GM20000 (cell line): Measurements from ENCODE around the gene SFSWAP.
"Not testable (repeated sequence)": the region's sequence is repeated elsewhere in the genome, so short reads cannot be mapped to it uniquely, and the experiment has no call there.

Experiments used
- DNase-seq: peaks from one replicate; pipeline ENCODE4 v3.0.0; 2012; ENCODE audit warnings: low spot score
- TF ChIP-seq, protein P1 (sequence below): IDR thresholded peaks from 2 replicates; pipeline ENCODE4 v1.5.1; 2012; ENCODE audit warnings: mild to moderate bottlenecking, control low read depth; ENCODE audit errors: extremely low read depth, missing control alignments

Gene SFSWAP

DNA sequence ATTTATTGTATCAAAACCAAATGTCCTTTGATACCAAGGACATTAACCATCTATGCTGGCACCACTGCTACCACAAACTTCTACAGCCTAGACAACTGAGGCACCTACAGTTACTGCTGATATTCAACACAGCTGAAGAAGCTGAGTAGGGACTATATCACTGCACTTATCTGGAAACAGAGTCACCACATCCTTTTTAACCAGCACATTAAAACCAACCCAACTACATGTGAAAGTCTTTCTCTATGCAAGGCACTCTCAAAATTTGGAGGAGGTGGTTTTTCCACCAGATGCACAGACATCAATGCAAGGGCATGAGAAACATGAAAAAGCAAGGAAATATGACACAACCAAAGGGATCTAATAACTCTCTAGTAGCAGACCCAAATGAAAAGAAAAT lies 7.7 kb upstream of the SFSWAP start:
- TF ChIP-seq, protein P1, sequence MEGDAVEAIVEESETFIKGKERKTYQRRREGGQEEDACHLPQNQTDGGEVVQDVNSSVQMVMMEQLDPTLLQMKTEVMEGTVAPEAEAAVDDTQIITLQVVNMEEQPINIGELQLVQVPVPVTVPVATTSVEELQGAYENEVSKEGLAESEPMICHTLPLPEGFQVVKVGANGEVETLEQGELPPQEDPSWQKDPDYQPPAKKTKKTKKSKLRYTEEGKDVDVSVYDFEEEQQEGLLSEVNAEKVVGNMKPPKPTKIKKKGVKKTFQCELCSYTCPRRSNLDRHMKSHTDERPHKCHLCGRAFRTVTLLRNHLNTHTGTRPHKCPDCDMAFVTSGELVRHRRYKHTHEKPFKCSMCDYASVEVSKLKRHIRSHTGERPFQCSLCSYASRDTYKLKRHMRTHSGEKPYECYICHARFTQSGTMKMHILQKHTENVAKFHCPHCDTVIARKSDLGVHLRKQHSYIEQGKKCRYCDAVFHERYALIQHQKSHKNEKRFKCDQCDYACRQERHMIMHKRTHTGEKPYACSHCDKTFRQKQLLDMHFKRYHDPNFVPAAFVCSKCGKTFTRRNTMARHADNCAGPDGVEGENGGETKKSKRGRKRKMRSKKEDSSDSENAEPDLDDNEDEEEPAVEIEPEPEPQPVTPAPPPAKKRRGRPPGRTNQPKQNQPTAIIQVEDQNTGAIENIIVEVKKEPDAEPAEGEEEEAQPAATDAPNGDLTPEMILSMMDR: no peak
- no peak for DNase-seq

DNA sequence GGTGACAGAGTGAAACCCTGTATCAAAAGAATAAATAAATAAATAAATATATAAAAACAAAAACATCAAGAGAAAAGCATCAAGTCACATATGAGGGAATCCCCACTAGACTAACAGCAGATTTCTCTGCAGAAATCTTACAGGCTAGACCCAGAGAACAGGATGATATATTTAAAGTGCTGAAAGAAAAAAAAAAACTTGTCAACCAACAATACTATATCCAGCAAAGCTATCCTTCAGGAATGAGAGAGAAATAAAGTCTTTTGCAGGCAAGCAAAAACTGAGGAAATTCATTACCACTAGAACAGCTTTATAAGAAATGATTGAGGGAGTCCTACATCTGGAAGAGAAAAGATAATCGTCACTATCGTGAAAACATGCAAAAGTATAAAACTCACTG lies 6.4 kb upstream of the SFSWAP start:
- no peak for DNase-seq
- TF ChIP-seq, protein P1: no peak

DNA sequence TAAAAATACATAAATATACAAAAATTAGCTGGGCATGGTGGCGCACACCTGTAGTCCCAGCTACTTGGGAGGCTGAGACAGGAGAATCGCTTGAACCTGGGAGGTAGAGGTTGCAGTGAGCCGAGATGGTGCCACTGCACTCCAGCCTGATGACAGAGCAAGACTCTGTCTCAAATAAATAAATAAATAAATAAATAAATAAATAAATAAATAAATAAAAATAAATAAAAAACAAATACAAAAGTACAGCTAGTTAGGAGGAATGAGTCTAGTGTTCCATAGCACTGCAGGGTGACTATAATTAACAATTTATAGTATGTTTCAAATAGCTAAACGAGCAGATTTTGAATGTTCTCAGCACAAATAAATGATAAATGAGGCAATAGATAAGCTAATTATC lies 4.2 kb upstream of the SFSWAP start:
- DNase-seq: not testable (repeated sequence)

DNA sequence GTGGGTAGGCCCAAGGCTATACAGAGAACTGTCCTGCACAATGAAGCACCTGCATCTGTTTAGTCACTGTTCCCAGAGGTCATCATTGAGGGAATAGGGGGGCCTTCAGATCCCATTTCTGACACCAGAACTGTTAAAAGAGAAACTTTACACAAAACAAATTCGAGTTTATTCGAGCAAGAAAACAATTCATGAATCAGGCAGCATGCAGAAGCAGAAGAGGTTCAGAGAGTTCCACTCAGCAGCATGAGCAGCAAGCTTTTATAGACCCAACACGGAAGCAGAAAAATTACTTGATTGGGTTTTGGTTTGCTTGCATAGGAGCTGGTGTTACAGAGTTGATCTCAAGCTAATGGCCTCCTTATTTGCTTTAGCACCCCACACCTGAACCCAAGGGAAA lies 1.7 kb upstream of the SFSWAP start:
- DNase-seq: no peak

DNA sequence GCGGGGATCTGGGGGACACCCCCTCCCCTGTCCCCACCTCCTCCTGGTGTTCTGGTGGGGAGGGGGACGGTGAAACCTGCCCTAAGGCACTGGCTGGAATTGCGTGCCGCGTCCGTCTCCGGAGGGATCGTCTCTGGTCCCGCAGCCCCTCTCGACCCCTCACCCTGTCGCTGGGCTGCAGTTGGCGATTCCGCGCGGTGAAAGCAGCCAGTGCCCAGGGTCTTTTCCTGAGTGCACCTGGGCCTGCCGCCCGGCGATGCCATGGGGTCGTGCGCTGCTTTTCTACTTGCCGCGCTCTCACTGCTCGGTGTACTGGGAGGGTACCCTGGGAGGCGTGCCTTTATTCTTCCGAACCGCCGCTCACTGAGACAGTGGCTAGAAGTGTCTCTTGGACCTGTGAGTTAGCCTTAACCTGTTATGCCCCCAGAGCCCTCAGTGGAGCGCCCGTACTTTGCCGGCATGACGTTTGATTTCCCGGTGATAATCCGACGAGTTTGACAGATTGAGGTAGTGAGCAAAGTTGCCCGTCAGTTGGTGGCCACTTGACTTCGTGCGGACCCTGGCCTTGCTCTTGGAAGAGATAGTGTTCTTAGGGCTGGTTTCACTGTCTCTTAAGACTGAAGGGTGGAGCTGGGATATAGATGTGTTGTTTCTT lies 788 bp downstream of the SFSWAP start:
- DNase-seq: no peak
- TF ChIP-seq, protein P1: no peak

More for the DNA sequence above, 1.7 kb upstream of the SFSWAP start:
- TF ChIP-seq, protein P1: no peak

DNA sequence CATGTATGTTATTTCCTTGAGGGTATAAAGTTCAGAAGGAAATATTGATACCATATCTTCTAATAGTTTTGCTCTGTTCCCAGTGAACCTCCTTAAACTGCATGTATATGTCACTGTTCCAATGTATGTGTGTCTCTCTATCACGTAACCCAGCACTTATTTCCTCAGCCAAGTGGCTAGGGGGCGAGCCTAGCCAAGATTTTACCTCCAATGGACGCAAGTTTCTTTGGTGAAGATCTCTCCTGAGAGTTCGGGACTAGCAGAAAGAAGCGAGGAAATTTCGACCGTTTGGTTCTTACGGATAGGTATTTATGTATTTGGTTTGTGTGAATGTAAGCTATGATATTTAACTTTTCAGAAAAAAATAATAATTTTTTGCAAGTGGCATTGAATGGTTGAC lies 2.5 kb downstream of the SFSWAP start:
- TF ChIP-seq, protein P1: no peak
- DNase-seq: no peak

DNA sequence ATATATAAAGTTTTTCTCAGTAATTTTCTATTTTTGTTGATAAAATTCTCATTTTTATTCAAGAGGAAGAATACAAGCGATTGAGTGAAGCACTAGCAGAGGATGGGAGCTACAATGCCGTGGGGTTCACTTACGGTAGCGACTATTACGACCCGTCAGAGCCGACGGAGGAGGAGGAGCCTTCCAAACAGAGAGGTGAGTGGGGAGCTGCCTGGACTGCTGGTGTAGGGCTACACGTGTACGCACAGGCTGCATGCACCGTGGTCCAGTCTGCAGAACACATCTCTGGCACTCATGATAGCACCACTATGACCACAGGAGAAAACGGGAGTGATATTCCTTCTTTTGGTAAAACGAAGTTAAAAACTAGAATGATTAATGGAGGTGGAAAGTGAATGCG lies 3.9 kb downstream of the SFSWAP start:
- TF ChIP-seq, protein P1: no peak

DNA sequence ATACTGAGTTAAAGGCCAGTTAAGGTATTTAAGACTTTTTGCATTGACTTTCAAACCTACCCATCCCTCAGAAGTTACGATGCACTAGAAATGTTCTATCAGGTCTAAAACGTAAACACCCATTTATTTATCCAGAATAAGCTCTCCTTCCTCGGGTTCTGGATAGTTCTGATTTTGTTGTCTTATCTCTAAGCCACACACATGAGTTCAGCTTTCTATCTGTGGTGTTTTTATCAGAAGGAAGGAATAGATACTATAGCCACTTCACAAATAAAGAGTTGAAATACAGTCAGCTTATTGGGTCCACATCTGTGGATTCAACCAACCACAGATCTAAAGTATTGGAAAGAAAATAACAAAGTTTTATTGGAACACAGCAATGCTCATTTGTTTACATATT lies 5.4 kb downstream of the SFSWAP start:
- TF ChIP-seq, protein P1: no peak
- DNase-seq: no peak

More for the DNA sequence above, 3.9 kb downstream of the SFSWAP start:
- DNase-seq: no peak
